ENCODE data around the gene PRR15L. TPM values are rescaled to one million over a fixed set of nuclear protein-coding genes. Genes with fewer than 3 reads are reported as not detected.

The PRR15L gene
- polyA plus RNA-seq, 3 donors: not detected

GRCh38 chr17:48001197-48001596 is 43.5 kb upstream of the PRR15L start:
- peak in 2 of 3 donors; percentile 67 to 73 for DNase-seq
- H3K4me3 Mint-ChIP-seq: peak overlapping the region in 1 of 2 donors; percentile 77
- Histone ChIP-seq H2AFZ (ENCODE audit: insufficient read depth, low read depth, low read length, poor library complexity, severe bottlenecking) (no peak overlapping the region), H3K4me1 (ENCODE audit: control insufficient read depth in 1 of 2, insufficient read depth in 2 of 2, low read length in 2 of 2) (peaks cover 63 to 77% of the 10 kb centered on the region in 2 donors), H3K9me3 (replicated peaks in 1 of 2; ENCODE audit: control insufficient read depth in 1 of 2, insufficient read depth in 1 of 2, low read length in 2 of 2) (no peaks in the 10 kb centered on the region), H3K27me3 (ENCODE audit: control insufficient read depth in 2 of 2, insufficient read depth in 2 of 2, low read length in 2 of 2) (no peaks in the 10 kb centered on the region), H3K36me3 (replicated peaks in 1 of 2; ENCODE audit: control insufficient read depth in 1 of 2, insufficient read depth in 2 of 2, low read length in 2 of 2) (no peaks in the 10 kb centered on the region), H3K4me2 (replicated peaks; ENCODE audit: extremely low read depth, low read length, poor library complexity, severe bottlenecking) (peak overlapping the region; percentile 71), H3K4me3 (replicated peaks in 1 of 3; ENCODE audit: low read depth in 2 of 3, low read length in 3 of 3) (peak overlapping the region in 1 of 3 experiments; percentile 58), H3K27ac (ENCODE audit: low read depth in 1 of 2, low read length in 2 of 2) (peak overlapping the region; percentile 91 to 94), H4K20me1 (ENCODE audit: insufficient read depth, low read length) (no peaks in the 10 kb centered on the region), H3K79me2 (ENCODE audit: insufficient read depth, low read length) (no peaks in the 10 kb centered on the region), H3K9ac (ENCODE audit: insufficient read depth, low read length, poor library complexity, severe bottlenecking) (no peak overlapping the region)
- no CpG with 5 or more reads among the region's 1 CpG for WGBS (ENCODE audit: insufficient coverage)
- peak overlapping the region; percentile 95 to 97 (median 97) for H3K27ac Mint-ChIP-seq
- no peak for TF ChIP-seq CTCF (IDR thresholded peaks at IDR 0.05)
- peaks cover 67% of the 10 kb centered on the region for H3K4me1 Mint-ChIP-seq
- peaks cover 0 to 2% (median 0%) of the 10 kb centered on the region in 7 donors for H3K9me3 Mint-ChIP-seq
- H3K36me3 Mint-ChIP-seq: peaks cover 0 to 1% of the 10 kb centered on the region in 2 donors
- intact Hi-C loops (cut with micrococcal nuclease): no loop called here
- peaks cover 0 to 6% (median 2%) of the 10 kb centered on the region in 3 donors for H3K27me3 Mint-ChIP-seq (ENCODE audit: low read depth in 3 of 3)

GRCh38 chr17:47999582-47999981 is 41.9 kb upstream of the PRR15L start:
- Histone ChIP-seq H3K4me3 (replicated peaks in 1 of 3; ENCODE audit: low read depth in 2 of 3, low read length in 3 of 3) (no peak overlapping the region), H2AFZ (ENCODE audit: insufficient read depth, low read depth, low read length, poor library complexity, severe bottlenecking) (peak overlapping the region; percentile 42), H3K9me3 (replicated peaks in 1 of 2; ENCODE audit: control insufficient read depth in 1 of 2, insufficient read depth in 1 of 2, low read length in 2 of 2) (no peaks in the 10 kb centered on the region), H3K4me2 (replicated peaks; ENCODE audit: extremely low read depth, low read length, poor library complexity, severe bottlenecking) (no peak overlapping the region), H4K20me1 (ENCODE audit: insufficient read depth, low read length) (no peaks in the 10 kb centered on the region), H3K36me3 (replicated peaks in 1 of 2; ENCODE audit: control insufficient read depth in 1 of 2, insufficient read depth in 2 of 2, low read length in 2 of 2) (no peaks in the 10 kb centered on the region), H3K27me3 (ENCODE audit: control insufficient read depth in 2 of 2, insufficient read depth in 2 of 2, low read length in 2 of 2) (no peaks in the 10 kb centered on the region), H3K27ac (ENCODE audit: low read depth in 1 of 2, low read length in 2 of 2) (no peak overlapping the region), H3K9ac (ENCODE audit: insufficient read depth, low read length, poor library complexity, severe bottlenecking) (no peak overlapping the region), H3K4me1 (ENCODE audit: control insufficient read depth in 1 of 2, insufficient read depth in 2 of 2, low read length in 2 of 2) (peaks cover 57 to 61% of the 10 kb centered on the region in 2 donors), H3K79me2 (ENCODE audit: insufficient read depth, low read length) (no peaks in the 10 kb centered on the region)
- Mint-ChIP-seq H3K4me1 (peaks cover 53% of the 10 kb centered on the region), H3K27me3 (ENCODE audit: low read depth in 3 of 3) (peaks cover 0 to 6% (median 2%) of the 10 kb centered on the region in 3 donors), H3K9me3 (peaks cover 0 to 2% (median 0%) of the 10 kb centered on the region in 7 donors), H3K36me3 (peaks cover 0 to 1% of the 10 kb centered on the region in 2 donors), H3K27ac (peak overlapping the region; percentile 71 to 96 (median 76)), H3K4me3 (no peak overlapping the region)
- DNase-seq: peak in 1 of 3 donors; percentile 48
- no peak for TF ChIP-seq CTCF (IDR thresholded peaks at IDR 0.05)
- intact Hi-C loops (cut with micrococcal nuclease): no loop called here
- WGBS (ENCODE audit: insufficient coverage): 30% methylated on average over 2 of the region's 4 CpGs
